Measurements from ENCODE around the gene TTLL4. TPM values are rescaled to one million over a fixed set of nuclear protein-coding genes. Genes with fewer than 3 reads are reported as not detected.

TTLL4 gene, protein sequence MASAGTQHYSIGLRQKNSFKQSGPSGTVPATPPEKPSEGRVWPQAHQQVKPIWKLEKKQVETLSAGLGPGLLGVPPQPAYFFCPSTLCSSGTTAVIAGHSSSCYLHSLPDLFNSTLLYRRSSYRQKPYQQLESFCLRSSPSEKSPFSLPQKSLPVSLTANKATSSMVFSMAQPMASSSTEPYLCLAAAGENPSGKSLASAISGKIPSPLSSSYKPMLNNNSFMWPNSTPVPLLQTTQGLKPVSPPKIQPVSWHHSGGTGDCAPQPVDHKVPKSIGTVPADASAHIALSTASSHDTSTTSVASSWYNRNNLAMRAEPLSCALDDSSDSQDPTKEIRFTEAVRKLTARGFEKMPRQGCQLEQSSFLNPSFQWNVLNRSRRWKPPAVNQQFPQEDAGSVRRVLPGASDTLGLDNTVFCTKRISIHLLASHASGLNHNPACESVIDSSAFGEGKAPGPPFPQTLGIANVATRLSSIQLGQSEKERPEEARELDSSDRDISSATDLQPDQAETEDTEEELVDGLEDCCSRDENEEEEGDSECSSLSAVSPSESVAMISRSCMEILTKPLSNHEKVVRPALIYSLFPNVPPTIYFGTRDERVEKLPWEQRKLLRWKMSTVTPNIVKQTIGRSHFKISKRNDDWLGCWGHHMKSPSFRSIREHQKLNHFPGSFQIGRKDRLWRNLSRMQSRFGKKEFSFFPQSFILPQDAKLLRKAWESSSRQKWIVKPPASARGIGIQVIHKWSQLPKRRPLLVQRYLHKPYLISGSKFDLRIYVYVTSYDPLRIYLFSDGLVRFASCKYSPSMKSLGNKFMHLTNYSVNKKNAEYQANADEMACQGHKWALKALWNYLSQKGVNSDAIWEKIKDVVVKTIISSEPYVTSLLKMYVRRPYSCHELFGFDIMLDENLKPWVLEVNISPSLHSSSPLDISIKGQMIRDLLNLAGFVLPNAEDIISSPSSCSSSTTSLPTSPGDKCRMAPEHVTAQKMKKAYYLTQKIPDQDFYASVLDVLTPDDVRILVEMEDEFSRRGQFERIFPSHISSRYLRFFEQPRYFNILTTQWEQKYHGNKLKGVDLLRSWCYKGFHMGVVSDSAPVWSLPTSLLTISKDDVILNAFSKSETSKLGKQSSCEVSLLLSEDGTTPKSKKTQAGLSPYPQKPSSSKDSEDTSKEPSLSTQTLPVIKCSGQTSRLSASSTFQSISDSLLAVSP
- total RNA-seq (10 to 100 TPM; 26.0 to 38.4 TPM), polyA plus RNA-seq (ENCODE audit: insufficient read length in 6 of 6) (10 to 100 TPM; 34.0 to 52.0 (median 43.0) TPM)
- long read RNA-seq, donor 1, partial matches to known transcripts: 21 of 25 reads
- long read RNA-seq, donor 1, other reads (novel, unspliced or antisense): 0 of 25 reads
- long read RNA-seq, donor 2, full-length matches to known transcripts: 2 of 13 reads
- long read RNA-seq, donor 2, partial matches to known transcripts: 11 of 13 reads
- long read RNA-seq, donor 2, other reads (novel, unspliced or antisense): 0 of 13 reads
- long read RNA-seq, donor 3, full-length matches to known transcripts: 1 of 1 reads
- long read RNA-seq, donor 3, partial matches to known transcripts: 0 of 1 reads
- long read RNA-seq, donor 3, other reads (novel, unspliced or antisense): 0 of 1 reads
- long read RNA-seq, donor 4: 0 reads
- long read RNA-seq, donor 5, full-length matches to known transcripts: 4 of 17 reads
- long read RNA-seq, donor 5, partial matches to known transcripts: 13 of 17 reads
- long read RNA-seq, donor 5, other reads (novel, unspliced or antisense): 0 of 17 reads
- long read RNA-seq, donor 6: 0 reads
- long read RNA-seq, donor 7, full-length matches to known transcripts: 3 of 8 reads
- long read RNA-seq, donor 7, partial matches to known transcripts: 5 of 8 reads
- long read RNA-seq, donor 7, other reads (novel, unspliced or antisense): 0 of 8 reads
- long read RNA-seq, donor 8, full-length matches to known transcripts: 3 of 12 reads
- long read RNA-seq, donor 8, partial matches to known transcripts: 9 of 12 reads
- long read RNA-seq, donor 8, other reads (novel, unspliced or antisense): 0 of 12 reads
- long read RNA-seq, donor 9: 0 reads
- long read RNA-seq, donor 10: 0 reads
- long read RNA-seq, donor 11, partial matches to known transcripts: 0 of 1 reads
- long read RNA-seq, donor 11, other reads (novel, unspliced or antisense): 0 of 1 reads
- long read RNA-seq, donor 12, full-length matches to known transcripts: 4 of 9 reads
- long read RNA-seq, donor 12, partial matches to known transcripts: 5 of 9 reads
- long read RNA-seq, donor 12, other reads (novel, unspliced or antisense): 0 of 9 reads

- Histone ChIP-seq H3K27me3 (no peaks in the 10 kb centered on the region), H3K36me3 (peaks cover 0 to 4% of the 10 kb centered on the region in 2 donors), H3K9me3 (no peaks in the 10 kb centered on the region), H3K27ac (peak within 1 kb of the TSS; percentile 93 to 96), H3K4me1 (peaks cover 8 to 43% of the 10 kb centered on the region in 2 donors), H3K4me3 (peak within 1 kb of the TSS; percentile 94 to 95)
- DNase-seq: peak; percentile 94 to 100 (median 98)
- ATAC-seq: peak; percentile 99
- intact Hi-C loops (cut with DNase I): loop anchor here in 1 of 2 donors (10.0 kb wide), 1 partner anchor 134 kb away; no protein-coding TSS in a partner anchor
- TF ChIP-seq CTCF (IDR thresholded peaks at IDR 0.05): peak; percentile 67 to 94
Measured at GRCh38 chr2:218710687-218711549, at the start of gene TTLL4. Gene TTLL4 (plus strand): TSS chr2:218710835. CDS start chr2:218737677, 26,842 bp downstream.

DNA sequence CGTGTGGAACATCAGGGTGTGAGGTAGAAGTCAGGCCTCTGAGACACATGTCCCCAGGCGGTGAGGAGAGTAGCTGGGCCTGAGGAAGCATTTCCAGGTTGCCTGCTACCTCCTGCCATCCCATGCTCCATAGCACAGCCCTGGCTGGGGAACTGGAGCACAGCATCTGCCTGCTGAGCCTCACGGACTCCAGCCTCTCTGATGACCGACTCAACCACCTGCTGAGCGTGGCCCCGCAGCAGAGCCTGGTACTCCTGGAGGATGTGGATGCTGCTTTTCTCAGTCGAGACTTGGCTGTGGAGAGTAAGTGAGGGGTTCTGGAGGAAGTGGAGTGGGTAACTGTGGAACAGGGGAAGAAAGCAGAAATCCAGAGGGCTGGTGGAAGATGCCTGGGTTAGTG lies 48.3 kb upstream of the TTLL4 start:
- H3K36me3 ChIP-seq: peaks cover 7 to 61% of the 10 kb centered on the region in 2 donors
- intact Hi-C loops (cut with DNase I): no loop called here

GRCh38 chr2:218662827-218663226 lies 47.8 kb upstream of the TTLL4 start:
- Histone ChIP-seq H3K9me3 (no peaks in the 10 kb centered on the region), H3K36me3 (peaks cover 7 to 65% of the 10 kb centered on the region in 2 donors), H3K4me3 (no peak overlapping the region), H3K27ac (no peak overlapping the region), H3K27me3 (no peaks in the 10 kb centered on the region), H3K4me1 (peaks cover 12 to 19% of the 10 kb centered on the region in 2 donors)
- DNase-seq (no peak), ATAC-seq (no peak)
- TF ChIP-seq CTCF (IDR thresholded peaks at IDR 0.05): no peak
- intact Hi-C loops (cut with DNase I): no loop called here

More for the DNA sequence above, 48.3 kb upstream of the TTLL4 start:
- H3K27ac ChIP-seq: no peak overlapping the region
- H3K4me1 ChIP-seq: peaks cover 12 to 22% of the 10 kb centered on the region in 2 donors
- no peaks in the 10 kb centered on the region for H3K27me3 ChIP-seq
- ATAC-seq: no peak
- DNase-seq: no peak
- no peak for TF ChIP-seq CTCF (IDR thresholded peaks at IDR 0.05)
- H3K9me3 ChIP-seq: no peaks in the 10 kb centered on the region
- no peak overlapping the region for H3K4me3 ChIP-seq

All from left lung (tissue), 14 donors.